H4 (cell line): ENCODE measurements around the gene ZNF66. TPM values are rescaled to one million over a fixed set of nuclear protein-coding genes. Genes with fewer than 3 reads are reported as not detected.
A peak's percentile ranks its signal among the peaks of the same experiment; 100 is the strongest.
"Not testable (repeated sequence)": the region's sequence is repeated elsewhere in the genome, so short reads cannot be mapped to it uniquely, and the experiment has no call there.

Experiments
- DNase-seq: peaks from one replicate; pipeline ENCODE4 v3.0.0-alpha.2; 2015; ENCODE audit warnings: low spot score
- total RNA-seq: library from RNA; depleted of rRNA; stranded (reverse); fragments of >200 nt; shearing (Covaris generic); gene quantifications from 2 replicates; pipeline ENCODE4 v1.2.3, GENCODE V29; 2014; rRNA removed

ZNF66 gene
- 0.91 and 2.9 TPM in 2 replicates for total RNA-seq

DNA sequence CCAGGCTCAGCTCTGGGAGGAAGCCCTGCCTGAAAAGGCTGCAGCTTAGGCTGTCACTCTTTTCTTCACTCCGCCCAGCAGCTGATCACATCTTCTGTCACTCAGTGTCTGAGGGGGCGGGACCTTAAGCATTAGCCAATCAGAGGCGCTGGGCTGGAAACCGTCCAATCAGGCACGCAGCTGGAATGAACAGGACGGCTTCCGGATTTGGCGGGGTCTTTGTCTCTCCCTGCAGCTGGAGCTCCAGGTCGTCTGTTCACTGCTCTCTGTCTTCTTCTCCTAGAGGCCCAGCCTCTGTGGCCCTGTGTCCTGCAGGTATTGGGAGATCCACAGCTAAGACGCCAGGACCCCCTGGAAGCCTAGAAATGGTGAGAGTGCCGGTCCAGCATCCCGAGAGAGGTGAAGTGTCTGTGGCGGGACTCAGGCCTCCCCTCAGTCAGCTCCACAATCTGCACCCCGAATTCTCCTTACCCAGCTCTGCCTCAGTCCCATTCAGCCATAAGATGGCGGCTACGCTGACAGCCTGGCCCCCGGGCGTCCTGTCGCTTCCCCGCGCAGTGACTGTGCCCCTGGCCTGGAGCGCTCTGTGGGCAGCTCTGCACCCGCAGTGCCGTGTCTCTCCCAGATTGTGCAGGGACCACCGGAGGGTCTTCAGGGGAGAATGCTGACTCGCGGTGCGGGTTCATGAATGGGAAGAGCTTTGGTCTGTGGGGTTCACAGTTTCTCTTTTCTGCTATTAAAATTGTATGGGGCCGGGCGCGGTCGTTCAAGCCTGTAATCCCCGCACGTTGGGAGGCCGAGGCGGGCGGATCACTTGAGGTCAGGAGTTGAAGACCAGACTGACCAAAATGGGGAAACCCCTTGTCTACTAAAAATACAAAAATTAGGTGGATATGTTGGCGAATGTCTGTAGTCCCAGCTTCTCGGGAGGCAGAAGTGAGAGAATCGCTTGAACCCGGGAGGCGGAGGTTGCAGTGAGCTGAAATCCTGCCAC is at the start of gene ZNF66:
Gene ZNF66 (plus strand): TSS at position 222 of the 994 bp plus-strand sequence. CDS start 144 bp downstream, at position 366.
- DNase-seq, result peak; percentile 77

DNA sequence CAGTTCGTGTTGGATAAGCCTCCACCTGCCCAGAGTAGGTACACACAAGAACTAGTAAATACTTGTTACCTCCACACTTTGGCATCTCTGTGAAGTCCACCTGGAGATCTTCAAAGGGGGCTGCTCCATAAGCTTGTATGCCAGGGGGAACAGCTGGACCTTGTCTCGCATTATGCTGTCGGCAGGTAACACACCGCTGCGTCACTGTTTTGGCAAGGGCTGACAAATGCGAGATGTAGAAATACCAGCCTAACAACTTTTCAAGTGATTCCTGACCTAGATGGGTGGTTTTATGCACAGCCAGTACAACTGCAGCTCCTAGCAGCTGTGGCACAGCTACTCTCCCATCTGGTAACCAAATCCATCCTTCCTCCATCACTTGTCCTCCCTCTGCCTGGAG is 25.9 kb upstream of the ZNF66 start:
- not testable (repeated sequence) for DNase-seq

DNA sequence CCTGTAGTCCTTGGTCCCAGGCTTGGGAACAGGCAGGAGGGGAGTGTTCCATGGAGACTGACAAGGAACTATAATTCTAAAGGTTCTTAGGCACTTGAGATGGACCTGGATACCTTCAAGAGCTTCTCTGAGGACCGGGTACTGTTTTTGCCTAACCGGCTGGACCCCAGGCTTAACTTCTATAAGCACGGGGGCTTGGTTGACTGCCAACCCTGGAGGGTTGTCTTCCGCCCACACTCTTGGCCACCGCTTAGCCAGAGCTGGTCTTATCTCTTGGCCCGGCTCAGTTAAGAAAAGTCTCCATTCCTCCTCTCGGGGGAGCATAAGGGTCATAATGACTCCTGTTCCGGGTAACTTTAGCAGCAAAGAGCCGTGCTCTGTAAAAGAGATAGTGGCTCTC is 23.8 kb upstream of the ZNF66 start:
- not testable (repeated sequence) for DNase-seq

DNA sequence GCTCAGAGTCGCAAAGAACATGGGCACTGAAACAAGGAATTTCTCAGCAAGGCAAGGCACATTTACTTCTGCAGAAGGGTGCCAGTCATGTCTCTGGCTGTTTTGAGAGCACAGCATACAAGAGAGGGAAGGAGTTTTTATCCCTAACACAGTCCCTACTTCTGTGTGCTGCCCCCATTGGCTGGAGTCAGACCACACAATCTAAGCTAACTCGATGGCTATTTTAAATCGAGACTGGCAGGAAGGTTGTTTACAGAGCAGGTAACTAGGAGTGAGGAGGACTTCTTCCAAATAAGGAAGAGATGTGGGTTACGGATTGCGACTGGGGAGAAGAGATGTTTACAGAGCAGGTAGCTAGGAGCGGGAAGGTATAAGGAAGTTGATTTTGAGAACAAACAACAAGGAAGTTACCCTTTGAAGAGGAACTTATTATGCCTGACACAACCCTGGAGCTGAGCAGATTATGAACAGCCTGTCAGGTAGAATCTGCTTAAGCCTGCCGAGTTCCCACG is 6.8 kb upstream of the ZNF66 start:
- DNase-seq, result not testable (repeated sequence)

DNA sequence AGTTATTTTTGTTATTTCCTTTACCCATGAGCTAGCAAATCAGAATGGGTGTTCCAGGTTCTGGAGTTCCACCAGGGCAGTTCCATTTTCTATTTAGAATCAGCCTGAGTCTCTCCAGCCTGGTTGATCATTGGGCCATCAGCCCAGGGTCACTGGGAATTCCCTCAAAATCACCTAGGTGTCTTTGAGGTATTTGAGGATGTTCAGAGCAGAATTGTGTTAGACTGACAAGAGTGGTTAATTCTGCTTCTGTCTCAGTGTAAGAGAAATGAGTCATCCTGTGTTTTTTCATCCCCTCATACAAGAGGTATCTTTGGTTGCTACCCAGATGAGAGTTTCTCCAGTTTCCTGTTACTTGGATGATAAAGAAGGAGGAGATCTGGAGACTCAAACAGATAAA is 11.7 kb downstream of the ZNF66 start:
- DNase-seq, result no peak

DNA sequence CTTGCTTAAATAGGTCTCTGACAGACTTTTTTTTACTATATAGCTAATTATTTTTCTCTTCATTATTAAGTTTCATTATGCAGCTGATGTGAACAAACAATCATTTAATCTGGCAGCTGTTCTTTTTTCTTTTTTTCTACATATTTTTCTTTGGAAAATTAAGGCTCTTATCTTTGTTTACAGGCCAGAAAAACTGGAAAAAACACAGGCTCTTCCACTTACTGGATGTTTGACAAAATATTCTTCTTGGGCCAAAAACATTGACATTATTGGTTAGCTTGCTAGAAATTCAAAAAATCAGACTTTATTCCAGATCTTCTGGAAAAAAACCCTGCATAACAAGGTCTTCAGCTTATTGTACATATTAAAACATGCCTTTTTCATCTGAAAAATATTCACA is 15.7 kb downstream of the ZNF66 start:
- no peak for DNase-seq

DNA sequence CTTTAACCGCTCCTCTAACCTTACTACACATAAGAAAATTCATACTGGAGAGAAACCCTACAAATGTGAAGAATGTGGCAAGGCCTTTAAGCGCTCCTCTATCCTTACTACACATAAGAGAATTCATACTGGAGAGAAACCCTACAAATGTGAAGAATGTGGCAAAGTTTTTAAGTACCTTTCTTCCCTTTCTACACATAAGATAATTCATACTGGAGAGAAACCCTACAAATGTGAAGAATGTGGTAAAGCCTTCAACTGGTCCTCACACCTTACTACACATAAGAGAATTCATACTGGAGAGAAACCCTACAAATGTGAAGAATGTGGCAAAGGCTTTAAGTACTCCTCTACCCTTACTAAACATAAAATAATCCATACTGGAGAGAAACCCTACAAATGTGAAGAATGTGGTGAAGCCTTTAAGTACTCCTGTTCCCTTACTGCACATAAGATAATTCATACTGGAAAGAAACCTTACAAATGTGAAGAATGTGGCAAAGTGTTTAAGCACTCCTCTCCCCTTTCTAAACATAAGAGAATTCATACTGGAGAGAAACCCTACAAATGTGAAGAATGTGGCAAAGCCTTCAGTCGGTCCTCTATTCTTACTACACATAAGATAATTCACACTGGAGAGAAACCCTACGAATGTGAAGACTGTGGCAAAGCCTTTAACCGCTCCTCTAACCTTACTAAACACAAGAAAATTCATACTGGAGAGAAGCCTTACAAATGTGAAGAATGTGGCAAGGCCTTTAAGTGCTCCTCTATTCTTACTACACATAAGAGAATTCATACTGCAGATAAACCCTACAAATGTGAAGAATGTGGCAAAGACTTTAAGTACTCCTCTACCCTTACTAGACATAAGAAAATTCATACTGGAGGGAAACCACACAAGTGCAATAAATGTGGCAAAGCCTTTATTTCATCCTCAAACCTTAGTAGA is 30.5 kb downstream of the ZNF66 start:
- not testable (repeated sequence) for DNase-seq

DNA sequence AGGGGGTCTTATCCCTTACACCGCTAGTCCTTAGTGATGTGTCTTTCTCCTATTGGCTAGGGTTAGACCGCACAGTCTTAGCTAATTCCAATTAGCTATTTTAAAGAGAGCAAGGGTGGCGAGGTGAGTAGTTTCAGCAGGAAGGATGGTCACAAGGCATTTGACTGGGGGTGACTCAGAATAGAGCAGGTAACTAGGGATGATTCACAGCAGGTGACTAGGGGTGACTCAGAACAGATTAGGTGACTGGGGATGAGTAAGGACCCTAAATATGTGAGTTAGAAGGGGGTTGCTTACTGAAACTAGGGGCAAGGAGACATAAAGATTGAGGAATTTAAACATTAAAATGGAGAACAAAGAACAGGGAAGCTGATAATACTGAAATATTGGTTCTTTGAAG is 64.3 kb downstream of the ZNF66 start:
- no peak for DNase-seq

Other genes with a start within 250 kb of the ZNF66 start
- 2.9 and 3.7 TPM in 2 replicates for gene ZNF737, start 210.5 kb upstream of the ZNF66 start, total RNA-seq
- gene ZNF626, start 114.7 kb upstream of the ZNF66 start, total RNA-seq, result 3.8 and 4.8 TPM in 2 replicates
- gene ZNF85, start 146.9 kb downstream of the ZNF66 start, total RNA-seq, result 10.3 and 12.5 TPM in 2 replicates
- gene ZNF430, start 244.4 kb downstream of the ZNF66 start, total RNA-seq, result 2.1 and 7.2 TPM in 2 replicates